Fibroblast of lung (primary cell): ENCODE results near the gene CTDSPL. TPM values are rescaled to one million over a fixed set of nuclear protein-coding genes. Genes with fewer than 3 reads are reported as not detected.

ENCODE experiments used
- DNase-seq, 2 donors: peaks; one replicate each; pipeline versions ENCODE4 v3.0.0 to v3.0.0-alpha.2; 2010; ENCODE audit warnings: low read depth in 2 of 2
- H2AFZ ChIP-seq: 2 replicates; pipeline ENCODE4 v1.5.1; 2012; ENCODE audit warnings: low read length, control low read depth, inconsistent platforms
- H3K27ac ChIP-seq: 2 replicates; pipeline ENCODE4 v1.5.1; 2011; ENCODE audit warnings: low read length, control low read depth; ENCODE audit not compliant: insufficient read depth
- H3K27me3 ChIP-seq: 2 replicates; pipeline ENCODE4 v1.5.1; 2011; ENCODE audit warnings: mild to moderate bottlenecking, low read length; ENCODE audit not compliant: control insufficient read depth, insufficient read depth
- H3K36me3 ChIP-seq: 2 replicates; pipeline ENCODE4 v1.5.1; 2011; ENCODE audit warnings: low read length; ENCODE audit not compliant: control insufficient read depth, insufficient read depth
- H3K4me1 ChIP-seq: 2 replicates; pipeline ENCODE4 v1.5.1; 2011; ENCODE audit warnings: low read length; ENCODE audit not compliant: control insufficient read depth, insufficient read depth; ENCODE audit errors: extremely low read depth
- H3K4me2 ChIP-seq: 2 replicates; pipeline ENCODE4 v1.5.1; 2011; ENCODE audit warnings: low read length, control low read depth; ENCODE audit not compliant: insufficient read depth; ENCODE audit errors: extremely low read depth
- H3K4me3 ChIP-seq, 4 experiments: fragments of 200-600 bp in 1 of 4; sonication (generic) in 1 of 4; replicated peaks in 1 of 4; 2 replicates each; pipeline ENCODE4 v1.5.1; 2011 to 2016; ENCODE audit warnings: low read length in 4 of 4, low read depth in 3 of 4, mild to moderate bottlenecking in 3 of 4, control low read depth in 2 of 4, inconsistent platforms in 1 of 4, mixed read lengths in 1 of 4; ENCODE audit not compliant: insufficient read depth in 1 of 4; ENCODE audit errors: control extremely low read depth in 1 of 4
- H3K79me2 ChIP-seq: 2 replicates; pipeline ENCODE4 v1.5.1; 2012; ENCODE audit warnings: mild to moderate bottlenecking, low read length, inconsistent platforms; ENCODE audit not compliant: control insufficient read depth, insufficient read depth
- H3K9ac ChIP-seq: 2 replicates; pipeline ENCODE4 v1.5.1; 2011; ENCODE audit warnings: mild to moderate bottlenecking, low read length, control low read depth; ENCODE audit not compliant: insufficient read depth
- H3K9me3 ChIP-seq: 2 replicates; pipeline ENCODE4 v1.5.1; 2012; ENCODE audit warnings: low read depth, low read length; ENCODE audit not compliant: control insufficient read depth, insufficient read depth
- H4K20me1 ChIP-seq: 2 replicates; pipeline ENCODE4 v1.5.1; 2011; ENCODE audit warnings: low read length; ENCODE audit not compliant: control insufficient read depth, insufficient read depth; ENCODE audit errors: extremely low read depth
- CTCF ChIP-seq, 2 donors: IDR thresholded peaks in 1 of 2; conservative IDR thresholded peaks in 1 of 2; 1 replicate in 1 of 2; 2 replicates in 1 of 2; pipeline ENCODE4 v1.5.1; 2011 to 2012; ENCODE audit warnings: low read length in 2 of 2, control low read depth in 1 of 2, inconsistent platforms in 1 of 2, low read depth in 1 of 2, mild to moderate bottlenecking in 1 of 2
- EZH2 ChIP-seq: IDR thresholded peaks from 2 replicates; pipeline ENCODE4 v1.5.1; 2012; ENCODE audit warnings: low read length, control low read depth, mild to moderate bottlenecking; ENCODE audit errors: missing control alignments
- polyA plus RNA-seq, 2 donors: library from polyadenylated mRNA; depleted of rRNA in 1 of 2; stranded (reverse) in 1 of 2; unstranded in 1 of 2; fragments of >200 nt; gene quantifications; 2 replicates each; pipeline ENCODE4 v1.2.1, GENCODE V29; 2011 to 2012; ENCODE audit warnings: missing spikeins in 1 of 2
- total RNA-seq: library from RNA; depleted of rRNA; stranded (reverse); fragments of >200 nt; gene quantifications from 2 replicates; pipeline ENCODE4 v1.2.1, GENCODE V29; 2014

The CTDSPL gene
- total and polyA plus RNA-seq, 2 donors (not counting 1 experiment from before 2014, with no cell fraction given): 34.0 to 51.5 TPM

- H4K20me1 ChIP-seq: no peaks in the 10 kb centered on the region
- DNase-seq: no peak
- no peaks in the 10 kb centered on the region for H3K9me3 ChIP-seq
- no peak overlapping the region for H3K4me3 ChIP-seq
- H3K4me2 ChIP-seq: no peak overlapping the region
- H3K4me1 ChIP-seq: no peaks in the 10 kb centered on the region
- no peaks in the 10 kb centered on the region for H3K27me3 ChIP-seq
- H2AFZ ChIP-seq: no peak overlapping the region
- H3K27ac ChIP-seq: no peak overlapping the region
- H3K36me3 ChIP-seq: no peaks in the 10 kb centered on the region
- TF ChIP-seq CTCF (conservative IDR thresholded peaks at IDR 0.05 in 1 of 2, IDR thresholded peaks at IDR 0.05 in 1 of 2; ENCODE audit: low read depth in 1 of 2, low read length in 2 of 2): no peak
- no peak for TF ChIP-seq EZH2
- no peaks in the 10 kb centered on the region for H3K79me2 ChIP-seq
- H3K9ac ChIP-seq: no peak overlapping the region
Measured at GRCh38 chr3:37826502-37826901, 35.2 kb upstream of the CTDSPL start.

GRCh38 chr3:37826933-37827332, 34.7 kb upstream of the CTDSPL start:
- Histone ChIP-seq H3K79me2 (no peaks in the 10 kb centered on the region), H3K4me1 (no peaks in the 10 kb centered on the region), H3K9ac (no peak overlapping the region), H3K4me2 (no peak overlapping the region), H3K27ac (no peak overlapping the region), H3K36me3 (no peaks in the 10 kb centered on the region), H3K9me3 (no peaks in the 10 kb centered on the region), H4K20me1 (no peaks in the 10 kb centered on the region), H2AFZ (no peak overlapping the region), H3K4me3 (no peak overlapping the region), H3K27me3 (no peaks in the 10 kb centered on the region)
- TF ChIP-seq CTCF (conservative IDR thresholded peaks at IDR 0.05 in 1 of 2, IDR thresholded peaks at IDR 0.05 in 1 of 2; ENCODE audit: low read depth in 1 of 2, low read length in 2 of 2) (no peak), EZH2 (no peak)
- no peak for DNase-seq

- TF ChIP-seq CTCF (conservative IDR thresholded peaks at IDR 0.05 in 1 of 2, IDR thresholded peaks at IDR 0.05 in 1 of 2; ENCODE audit: low read depth in 1 of 2, low read length in 2 of 2) (no peak), EZH2 (no peak)
- H3K36me3 ChIP-seq: no peaks in the 10 kb centered on the region
- H3K9me3 ChIP-seq: no peaks in the 10 kb centered on the region
- no peak overlapping the region for H3K27ac ChIP-seq
- H3K9ac ChIP-seq: no peak overlapping the region
- no peak overlapping the region for H3K4me3 ChIP-seq
- H3K27me3 ChIP-seq: no peaks in the 10 kb centered on the region
- no peaks in the 10 kb centered on the region for H3K79me2 ChIP-seq
- H3K4me2 ChIP-seq: no peak overlapping the region
- no peak for DNase-seq
- no peak overlapping the region for H2AFZ ChIP-seq
- H3K4me1 ChIP-seq: no peaks in the 10 kb centered on the region
- no peaks in the 10 kb centered on the region for H4K20me1 ChIP-seq
Measured at GRCh38 chr3:37832480-37832879, 29.2 kb upstream of the CTDSPL start.
